H9 (cell line): ENCODE measurements around the gene CENPL. TPM values are rescaled to one million over a fixed set of nuclear protein-coding genes. Genes with fewer than 3 reads are reported as not detected.

Experiments used
- DNase-seq: peaks from one replicate; pipeline ENCODE4 v3.0.0-alpha.2; 2017
- H2AFZ ChIP-seq: one replicate; pipeline ENCODE4 v1.6.1; 2013; ENCODE audit warnings: mild to moderate bottlenecking, low read length, control low read depth, moderate library complexity
- H2AK5ac ChIP-seq: 2 replicates; pipeline ENCODE4 v1.6.1; 2013; ENCODE audit warnings: low read length, control low read depth, mixed read lengths; ENCODE audit not compliant: insufficient read length
- H2BK120ac ChIP-seq: one replicate; pipeline ENCODE4 v1.6.1; 2013; ENCODE audit warnings: low read depth, mild to moderate bottlenecking, low read length, control low read depth, inconsistent platforms; ENCODE audit not compliant: poor library complexity, severe bottlenecking
- H2BK12ac ChIP-seq: 2 replicates; pipeline ENCODE4 v1.6.1; 2013; ENCODE audit warnings: low read length, control low read depth, mixed read lengths, low read depth; ENCODE audit not compliant: insufficient read length
- H2BK15ac ChIP-seq: 2 replicates; pipeline ENCODE4 v1.6.1; 2013; ENCODE audit warnings: low read depth, low read length, control low read depth
- H2BK20ac ChIP-seq: one replicate; pipeline ENCODE4 v1.6.1; 2013; ENCODE audit warnings: low read depth, mild to moderate bottlenecking, low read length, control low read depth, inconsistent platforms; ENCODE audit not compliant: poor library complexity, severe bottlenecking
- H2BK5ac ChIP-seq: 2 replicates; pipeline ENCODE4 v1.6.1; 2013; ENCODE audit warnings: low read length, control low read depth, mixed read lengths; ENCODE audit not compliant: insufficient read length
- H3K14ac ChIP-seq: 2 replicates; pipeline ENCODE4 v1.6.1; 2013; ENCODE audit warnings: low read length, control low read depth; ENCODE audit not compliant: insufficient read depth
- H3K18ac ChIP-seq: 2 replicates; pipeline ENCODE4 v1.6.1; 2013; ENCODE audit warnings: low read depth, mild to moderate bottlenecking, mixed read lengths, low read length, control low read depth; ENCODE audit not compliant: insufficient read length
- H3K23ac ChIP-seq: 2 replicates; pipeline ENCODE4 v1.6.1; 2013; ENCODE audit warnings: low read length, control low read depth, mixed read lengths, low read depth; ENCODE audit not compliant: insufficient read length
- H3K23me2 ChIP-seq: 2 replicates; pipeline ENCODE4 v1.6.1; 2013; ENCODE audit warnings: low read depth, mild to moderate bottlenecking, mixed read lengths, low read length, control low read depth; ENCODE audit not compliant: insufficient read length, poor library complexity, severe bottlenecking
- H3K27ac ChIP-seq: 2 replicates; pipeline ENCODE4 v1.5.1; 2013; ENCODE audit warnings: low read length, control low read depth, mixed read lengths, low read depth; ENCODE audit not compliant: insufficient read length
- H3K27me3 ChIP-seq: 2 replicates; pipeline ENCODE4 v1.6.1; 2013; ENCODE audit warnings: low read length, control low read depth, inconsistent platforms; ENCODE audit not compliant: insufficient read depth
- H3K4ac ChIP-seq: 2 replicates; pipeline ENCODE4 v1.6.1; 2013; ENCODE audit warnings: low read depth, mild to moderate bottlenecking, control low read depth, inconsistent platforms, low read length, moderate library complexity
- H3K4me1 ChIP-seq: 2 replicates; pipeline ENCODE4 v1.6.1; 2013; ENCODE audit warnings: low read length, control low read depth, inconsistent platforms; ENCODE audit not compliant: insufficient read depth
- H3K4me2 ChIP-seq: 2 replicates; pipeline ENCODE4 v1.6.1; 2013; ENCODE audit warnings: low read length, control low read depth, mixed read lengths; ENCODE audit not compliant: insufficient read length, insufficient read depth
- H3K56ac ChIP-seq: 2 replicates; pipeline ENCODE4 v1.6.1; 2013; ENCODE audit warnings: low read depth, mild to moderate bottlenecking, mixed read lengths, low read length, control low read depth; ENCODE audit not compliant: insufficient read length
- H3K79me1 ChIP-seq: 2 replicates; pipeline ENCODE4 v1.6.1; 2013; ENCODE audit warnings: low read depth, mild to moderate bottlenecking, moderate library complexity, low read length, control low read depth, inconsistent platforms; ENCODE audit not compliant: insufficient read depth, poor library complexity, severe bottlenecking
- H3K79me2 ChIP-seq: 2 replicates; pipeline ENCODE4 v1.6.1; 2013; ENCODE audit warnings: low read length, control low read depth, inconsistent platforms; ENCODE audit not compliant: insufficient read depth
- H3K9ac ChIP-seq: 2 replicates; pipeline ENCODE4 v1.6.1; 2013; ENCODE audit warnings: low read length, control low read depth, mixed read lengths; ENCODE audit not compliant: insufficient read length; ENCODE audit errors: extremely low read depth
- H3K9me3 ChIP-seq: one replicate; pipeline ENCODE4 v1.6.1; 2013; ENCODE audit warnings: low read depth, low read length, inconsistent platforms; ENCODE audit not compliant: control insufficient read depth
- H3T11ph ChIP-seq: one replicate; pipeline ENCODE4 v1.6.1; 2013; ENCODE audit warnings: mild to moderate bottlenecking, low read length, control low read depth, inconsistent platforms
- H4K20me1 ChIP-seq: one replicate; pipeline ENCODE4 v1.6.1; 2013; ENCODE audit not compliant: control insufficient read depth, insufficient read length, insufficient read depth
- H4K5ac ChIP-seq: 2 replicates; pipeline ENCODE4 v1.6.1; 2013; ENCODE audit warnings: low read depth, mild to moderate bottlenecking, mixed read lengths, low read length, control low read depth; ENCODE audit not compliant: insufficient read length
- H4K8ac ChIP-seq: replicated peaks from 2 replicates; pipeline ENCODE4 v1.6.1; 2013; ENCODE audit warnings: low read length, control low read depth, mixed read lengths, low read depth; ENCODE audit not compliant: insufficient read length
- H4K91ac ChIP-seq: 2 replicates; pipeline ENCODE4 v1.6.1; 2013; ENCODE audit warnings: low read depth, mild to moderate bottlenecking, moderate library complexity, mixed read lengths, low read length, control low read depth; ENCODE audit not compliant: insufficient read length
- H3K27ac Mint-ChIP-seq, 3 experiments: 2 replicates in 2 of 3; 3 replicates in 1 of 3; pipeline ENCODE4 v1.8.0; 2020 to 2021; ENCODE audit warnings: mixed read lengths in 3 of 3, mild to moderate bottlenecking in 1 of 3, moderate library complexity in 1 of 3
- H3K27me3 Mint-ChIP-seq: 2 replicates; pipeline ENCODE4 v1.8.0; 2021; ENCODE audit warnings: low read depth, mild to moderate bottlenecking, moderate library complexity, mixed read lengths
- H3K36me3 Mint-ChIP-seq, 3 experiments: 2 replicates in 2 of 3; 3 replicates in 1 of 3; pipeline ENCODE4 v1.8.0; 2020 to 2021; ENCODE audit warnings: low read depth in 3 of 3, mixed read lengths in 3 of 3; ENCODE audit not compliant: insufficient read depth in 1 of 3
- H3K4me1 Mint-ChIP-seq, 2 experiments: 2 replicates each; pipeline ENCODE4 v1.8.0; 2020; ENCODE audit warnings: mixed read lengths in 2 of 2
- H3K4me3 Mint-ChIP-seq, 2 experiments: 2 replicates in 1 of 2; 3 replicates in 1 of 2; pipeline ENCODE4 v1.8.0; 2020 to 2021; ENCODE audit warnings: mild to moderate bottlenecking in 2 of 2, mixed read lengths in 2 of 2, moderate library complexity in 1 of 2
- H3K9me3 Mint-ChIP-seq, 2 experiments: 2 replicates in 1 of 2; 3 replicates in 1 of 2; pipeline ENCODE4 v1.8.0; 2020; ENCODE audit warnings: mild to moderate bottlenecking in 2 of 2, mixed read lengths in 2 of 2, moderate library complexity in 1 of 2
- CTCF ChIP-seq: fragments of 200-600 bp; sonication (generic); conservative IDR thresholded peaks from 3 replicates; pipeline ENCODE4 v1.8.0; 2021; ENCODE audit warnings: antibody characterized with exemption, mild to moderate bottlenecking
- total RNA-seq: library from RNA; stranded (reverse); gene quantifications from 2 replicates; pipeline ENCODE4 v1.2.1, GENCODE V29; 2021

CENPL gene
- total RNA-seq, 1 experiment from 2014 or later, result 14.4 TPM

- H3T11ph ChIP-seq, result no peak overlapping the region
- H3K9me3 Mint-ChIP-seq, result peaks cover 8% of the 10 kb centered on the region in 2 experiments; a peak in 4 of 5 replicates
- no peak overlapping the region for H3K9ac ChIP-seq
- H3K18ac ChIP-seq, result no peak overlapping the region
- no peak overlapping the region for H3K27ac Mint-ChIP-seq
- H2BK120ac ChIP-seq, result no peak overlapping the region
- H3K27me3 Mint-ChIP-seq, result no peaks in the 10 kb centered on the region
- H3K4me1 Mint-ChIP-seq, result no peaks in the 10 kb centered on the region
- H2BK5ac ChIP-seq, result no peak overlapping the region
- no peaks in the 10 kb centered on the region for H4K20me1 ChIP-seq
- no peak for TF ChIP-seq CTCF
- no peak overlapping the region for H3K4ac ChIP-seq
- H3K79me1 ChIP-seq, result no peaks in the 10 kb centered on the region
- H2BK15ac ChIP-seq, result no peak overlapping the region
- no peaks in the 10 kb centered on the region for H3K9me3 ChIP-seq
- H3K27me3 ChIP-seq, result no peaks in the 10 kb centered on the region
- H3K4me1 ChIP-seq, result no peaks in the 10 kb centered on the region
- H3K56ac ChIP-seq, result no peak overlapping the region
- H3K27ac ChIP-seq, result no peak overlapping the region
- DNase-seq, result no peak
- no peaks in the 10 kb centered on the region for H3K23me2 ChIP-seq
- no peak overlapping the region for H3K4me3 Mint-ChIP-seq
- H4K8ac ChIP-seq, result no peak overlapping the region
- H3K14ac ChIP-seq, result no peak overlapping the region
- H3K4me2 ChIP-seq, result no peak overlapping the region
- no peak overlapping the region for H4K5ac ChIP-seq
- no peak overlapping the region for H2BK20ac ChIP-seq
- no peak overlapping the region for H3K23ac ChIP-seq
- H2BK12ac ChIP-seq, result no peak overlapping the region
- H2AK5ac ChIP-seq, result no peak overlapping the region
- peaks cover 23 to 44% (median 44%) of the 10 kb centered on the region in 3 experiments for H3K36me3 Mint-ChIP-seq
- no peaks in the 10 kb centered on the region for H3K79me2 ChIP-seq
- no peak overlapping the region for H4K91ac ChIP-seq
- no peak overlapping the region for H2AFZ ChIP-seq
Observed at GRCh38 chr1:173798078-173798477, 26.6 kb downstream of the CENPL start.
